HepG2 (cell line): ENCODE results near the gene RABIF. TPM values are rescaled to one million over a fixed set of nuclear protein-coding genes. Genes with fewer than 3 reads are reported as not detected.

Source experiments
- ATAC-seq: fragments of 200-7000 bp; cut with Tn5 transposase; 3 replicates; pipeline ENCODE4 v1.9.1; 2020; ENCODE audit warnings: mild to moderate bottlenecking, moderate library complexity
- BruUV-seq: library from RNA; stranded (reverse); fragments of 400-500 nt; replicated peaks from 2 replicates; lab custom pipeline; 2021; lab: Mats Ljungman, UMichigan
- CTCF ChIA-PET: fragments of 300-600 bp; formaldehyde crosslinking; extraction: SDS; loops from one replicate; lab custom pipeline; 2021; ENCODE audit warnings: low total read pairs, inconsistent platforms, low intra/inter-chr PET ratio; lab: Yijun Ruan, JAX
- POLR2A ChIA-PET: fragments of 350-600 bp; sonication (Branson Sonifier 250); formaldehyde crosslinking; loops from one replicate; lab custom pipeline; 2020; ENCODE audit warnings: antibody characterized with exemption, inconsistent platforms; lab: Yijun Ruan, JAX
- DNase-seq: peaks from one replicate; pipeline ENCODE4 v3.0.0-alpha.2; 2015; ENCODE audit warnings: low spot score
- FAIRE-seq: peaks from 3 replicates; lab custom pipeline; 2011; peaks lifted over from hg19 to GRCh38; lab: Jason Lieb, UNC
- H2AFZ ChIP-seq: one replicate; pipeline ENCODE4 v1.6.1; 2011; ENCODE audit warnings: low read length, inconsistent platforms
- H3K27ac ChIP-seq: fragments of 300-600 bp; 3 replicates; pipeline ENCODE4 v1.8.0; 2011; ENCODE audit warnings: mixed run types, mild to moderate bottlenecking, mixed read lengths, low read length, inconsistent platforms; ENCODE audit not compliant: insufficient read depth; ENCODE audit errors: extremely low read length
- H3K27me3 ChIP-seq, 2 experiments: fragments of 200-600 bp in 1 of 2; 2 replicates in 1 of 2; 3 replicates in 1 of 2; pipeline versions ENCODE4 v1.6.0 to v1.8.0; 2011; ENCODE audit warnings: low read length in 2 of 2, mild to moderate bottlenecking in 2 of 2, moderate library complexity in 2 of 2, inconsistent platforms in 1 of 2; ENCODE audit not compliant: insufficient read depth in 2 of 2, control insufficient read depth in 1 of 2
- H3K36me3 ChIP-seq, 2 experiments: fragments of 200-600 bp in 1 of 2; replicated peaks in 1 of 2; 2 replicates in 1 of 2; 3 replicates in 1 of 2; pipeline versions ENCODE4 v1.5.1 to v1.8.0; 2011; ENCODE audit warnings: low read length in 2 of 2, inconsistent platforms in 1 of 2; ENCODE audit not compliant: insufficient read depth in 2 of 2, control insufficient read depth in 1 of 2
- H3K4me1 ChIP-seq: 2 replicates; pipeline ENCODE4 v1.5.1; 2012; ENCODE audit warnings: low read length, inconsistent platforms; ENCODE audit not compliant: insufficient read depth
- H3K4me2 ChIP-seq: 2 replicates; pipeline ENCODE4 v1.6.0; 2011; ENCODE audit warnings: low read depth, low read length, inconsistent platforms
- H3K4me3 ChIP-seq, 3 experiments: fragments of 200-600 bp in 1 of 3; sonication (generic), shearing (Covaris generic) in 1 of 3; replicated peaks in 1 of 3; 2 replicates each; pipeline ENCODE4 v1.5.1; 2011 to 2016; ENCODE audit warnings: low read length in 3 of 3, inconsistent platforms in 2 of 3, low read depth in 2 of 3, mild to moderate bottlenecking in 2 of 3, control low read depth in 1 of 3, mixed read lengths in 1 of 3; ENCODE audit not compliant: insufficient read depth in 1 of 3
- H3K79me2 ChIP-seq: one replicate; pipeline ENCODE4 v1.6.1; 2011; ENCODE audit warnings: low read length, inconsistent platforms; ENCODE audit not compliant: insufficient read depth
- H3K9ac ChIP-seq: 2 replicates; pipeline ENCODE4 v1.6.0; 2011; ENCODE audit warnings: mild to moderate bottlenecking, low read depth, low read length, inconsistent platforms; ENCODE audit not compliant: insufficient read depth
- H3K9me3 ChIP-seq: 2 replicates; pipeline ENCODE4 v1.5.1; 2012; ENCODE audit warnings: mild to moderate bottlenecking, low read length
- H4K20me1 ChIP-seq: 2 replicates; pipeline ENCODE4 v1.6.0; 2011; ENCODE audit warnings: inconsistent platforms, mild to moderate bottlenecking, low read length, moderate library complexity; ENCODE audit not compliant: insufficient read depth
- CHCHD3 ChIP-seq: sonication (generic); formaldehyde crosslinking; IDR thresholded peaks from 2 replicates; pipeline ENCODE4 v1.8.0; 2022; ENCODE audit warnings: mild to moderate bottlenecking, missing genetic modification reagents, moderate library complexity
- DNMT3B ChIP-seq: conservative IDR thresholded peaks from 2 replicates; pipeline ENCODE4 v1.6.1; 2016; ENCODE audit warnings: missing biosample characterization, control low read depth
- HNRNPL ChIP-seq: fragments of 200-400 bp; formaldehyde crosslinking; IDR thresholded peaks from 2 replicates; pipeline ENCODE4 v1.6.1; 2017; ENCODE audit warnings: mild to moderate bottlenecking, low read depth, low read length
- KDM6A ChIP-seq: IDR thresholded peaks from 2 replicates; pipeline ENCODE4 v1.6.1; 2016; ENCODE audit warnings: low read depth
- NR1H2 ChIP-seq: sonication (generic); formaldehyde crosslinking; IDR thresholded peaks from 2 replicates; pipeline ENCODE4 v1.8.1; 2022; ENCODE audit warnings: low read depth, missing genetic modification reagents, borderline replicate concordance
- NR3C1 ChIP-seq: sonication (generic); formaldehyde crosslinking; IDR thresholded peaks from 2 replicates; pipeline ENCODE4 v1.4.0; 2020; ENCODE audit warnings: missing genetic modification reagents
- ZNF180 ChIP-seq: sonication (generic); formaldehyde crosslinking; IDR thresholded peaks from 2 replicates; pipeline ENCODE4 v1.4.0; 2020; ENCODE audit warnings: low read depth, missing genetic modification reagents, borderline replicate concordance
- ZNF773 ChIP-seq: sonication (generic); formaldehyde crosslinking; IDR thresholded peaks from 2 replicates; pipeline ENCODE4 v1.4.0; 2020; ENCODE audit warnings: missing genetic modification reagents, borderline replicate concordance
- WGBS: methylation state at CpG from one replicate; pipeline ENCODE4 v1.1.6; 2017; ENCODE audit warnings: low lambda C conversion rate; 5-methylcytosine and 5-hydroxymethylcytosine counted together
- in situ Hi-C: cut with HindIII; loops from 2 replicates; pipeline ENCODE4 v1.10.0; 2017; ENCODE audit warnings: low pct_unique_long_range_greater_than_20kb; ENCODE audit not compliant: extremely low pct_ligation_motif_present
- intact Hi-C: fragments of 100-400 bp; cut with micrococcal nuclease; formaldehyde crosslinking; loops from one replicate; pipeline ENCODE4 v1.10.0; 2022; ENCODE audit not compliant: unreplicated experiment
- polyA plus RNA-seq, 8 experiments: library from polyadenylated mRNA; depleted of rRNA in 3 of 8; stranded (reverse) in 7 of 8; unstranded in 1 of 8; fragments of >200 nt; fragmentation: Illumina TruSeq in 4 of 8; extraction: Trizol in 4 of 8; gene quantifications; 2 replicates each; pipeline versions ENCODE4 v1.2.1 to v1.2.3, GENCODE V29; 2011 to 2016; ENCODE audit warnings: low read depth in 4 of 8, missing spikeins in 1 of 8, mixed read lengths in 1 of 8; ENCODE audit not compliant: insufficient read depth in 1 of 8
- total RNA-seq, 5 experiments: library from RNA; depleted of rRNA; stranded (reverse); fragments of >200 nt; fragmentation: Illumina TruSeq; extraction: Trizol; gene quantifications; 2 replicates each; pipeline ENCODE4 v1.2.3, GENCODE V29; 2016; ENCODE audit warnings: low read depth in 1 of 5
- TF ChIP-seq, protein P1 (sequence below): sonication (generic); formaldehyde crosslinking; IDR thresholded peaks from 2 replicates; pipeline ENCODE4 v1.8.1; 2023; ENCODE audit warnings: mild to moderate bottlenecking, inconsistent platforms, moderate library complexity, missing genetic modification reagents, borderline replicate concordance
- TF ChIP-seq, protein P2 (sequence below): IDR thresholded peaks from 2 replicates; pipeline ENCODE4 v1.6.1; 2016; ENCODE audit warnings: low read depth, borderline replicate concordance
- TF ChIP-seq, protein P3 (sequence below): sonication (generic); formaldehyde crosslinking; IDR thresholded peaks from one replicate; pipeline ENCODE4 v1.5.1; 2020; ENCODE audit warnings: mild to moderate bottlenecking, missing genetic modification reagents; ENCODE audit errors: not compliant biosample characterization
- TF ChIP-seq, protein P4 (sequence below): IDR thresholded peaks from 2 replicates; pipeline ENCODE4 v1.6.1; 2012; ENCODE audit warnings: low read length, improper control_type of control experiment

Gene RABIF
- total and polyA plus RNA-seq, 2 of the 13 experiments (the other 11 are each of a cell fraction or from before 2014, with no cell fraction given), result 7.6 to 8.3 TPM

DNA sequence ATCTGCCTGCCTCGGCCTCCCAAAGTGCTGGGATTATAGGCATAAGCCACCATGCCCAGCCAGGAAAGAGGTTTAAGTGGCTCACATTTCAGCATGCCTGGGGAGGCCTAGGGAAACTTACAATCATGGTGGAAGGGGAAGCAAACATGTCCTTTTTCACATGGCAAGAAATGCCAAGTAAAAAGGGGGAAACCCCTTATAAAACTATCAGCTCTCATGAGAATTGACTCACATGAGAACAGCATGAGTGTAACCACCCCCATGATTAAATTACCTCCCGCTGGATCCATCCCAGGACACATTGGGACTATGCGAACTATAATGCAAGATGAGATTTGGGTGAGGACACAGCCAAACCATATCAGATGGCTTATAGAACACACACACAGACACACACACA, 46.9 kb upstream of the RABIF start:
- no peak overlapping the region for H3K4me2 ChIP-seq
- POLR2A ChIA-PET, result no interaction called here
- TF ChIP-seq, protein P1, sequence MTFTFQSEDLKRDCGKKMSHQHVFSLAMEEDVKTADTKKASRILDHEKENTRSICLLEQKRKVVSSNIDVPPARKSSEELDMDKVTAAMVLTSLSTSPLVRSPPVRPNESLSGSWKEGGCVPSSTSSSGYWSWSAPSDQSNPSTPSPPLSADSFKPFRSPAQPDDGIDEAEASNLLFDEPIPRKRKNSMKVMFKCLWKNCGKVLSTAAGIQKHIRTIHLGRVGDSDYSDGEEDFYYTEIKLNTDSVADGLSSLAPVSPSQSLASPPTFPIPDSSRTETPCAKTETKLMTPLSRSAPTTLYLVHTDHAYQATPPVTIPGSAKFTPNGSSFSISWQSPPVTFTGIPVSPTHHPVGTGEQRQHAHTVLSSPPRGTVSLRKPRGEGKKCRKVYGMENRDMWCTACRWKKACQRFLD, result no peak
- TF ChIP-seq DNMT3B (no peak), KDM6A (CRISPR knock-in tag) (no peak), ZNF180 (CRISPR knock-in tag) (no peak), CHCHD3 (CRISPR knock-in tag) (no peak), ZNF773 (CRISPR knock-in tag) (no peak), HNRNPL (no peak), NR1H2 (CRISPR knock-in tag) (no peak), NR3C1 (CRISPR knock-in tag) (no peak)
- TF ChIP-seq, protein P2, sequence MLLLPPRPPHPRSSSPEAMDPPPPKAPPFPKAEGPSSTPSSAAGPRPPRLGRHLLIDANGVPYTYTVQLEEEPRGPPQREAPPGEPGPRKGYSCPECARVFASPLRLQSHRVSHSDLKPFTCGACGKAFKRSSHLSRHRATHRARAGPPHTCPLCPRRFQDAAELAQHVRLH (CRISPR knock-in tag), result no peak
- TF ChIP-seq, protein P3, sequence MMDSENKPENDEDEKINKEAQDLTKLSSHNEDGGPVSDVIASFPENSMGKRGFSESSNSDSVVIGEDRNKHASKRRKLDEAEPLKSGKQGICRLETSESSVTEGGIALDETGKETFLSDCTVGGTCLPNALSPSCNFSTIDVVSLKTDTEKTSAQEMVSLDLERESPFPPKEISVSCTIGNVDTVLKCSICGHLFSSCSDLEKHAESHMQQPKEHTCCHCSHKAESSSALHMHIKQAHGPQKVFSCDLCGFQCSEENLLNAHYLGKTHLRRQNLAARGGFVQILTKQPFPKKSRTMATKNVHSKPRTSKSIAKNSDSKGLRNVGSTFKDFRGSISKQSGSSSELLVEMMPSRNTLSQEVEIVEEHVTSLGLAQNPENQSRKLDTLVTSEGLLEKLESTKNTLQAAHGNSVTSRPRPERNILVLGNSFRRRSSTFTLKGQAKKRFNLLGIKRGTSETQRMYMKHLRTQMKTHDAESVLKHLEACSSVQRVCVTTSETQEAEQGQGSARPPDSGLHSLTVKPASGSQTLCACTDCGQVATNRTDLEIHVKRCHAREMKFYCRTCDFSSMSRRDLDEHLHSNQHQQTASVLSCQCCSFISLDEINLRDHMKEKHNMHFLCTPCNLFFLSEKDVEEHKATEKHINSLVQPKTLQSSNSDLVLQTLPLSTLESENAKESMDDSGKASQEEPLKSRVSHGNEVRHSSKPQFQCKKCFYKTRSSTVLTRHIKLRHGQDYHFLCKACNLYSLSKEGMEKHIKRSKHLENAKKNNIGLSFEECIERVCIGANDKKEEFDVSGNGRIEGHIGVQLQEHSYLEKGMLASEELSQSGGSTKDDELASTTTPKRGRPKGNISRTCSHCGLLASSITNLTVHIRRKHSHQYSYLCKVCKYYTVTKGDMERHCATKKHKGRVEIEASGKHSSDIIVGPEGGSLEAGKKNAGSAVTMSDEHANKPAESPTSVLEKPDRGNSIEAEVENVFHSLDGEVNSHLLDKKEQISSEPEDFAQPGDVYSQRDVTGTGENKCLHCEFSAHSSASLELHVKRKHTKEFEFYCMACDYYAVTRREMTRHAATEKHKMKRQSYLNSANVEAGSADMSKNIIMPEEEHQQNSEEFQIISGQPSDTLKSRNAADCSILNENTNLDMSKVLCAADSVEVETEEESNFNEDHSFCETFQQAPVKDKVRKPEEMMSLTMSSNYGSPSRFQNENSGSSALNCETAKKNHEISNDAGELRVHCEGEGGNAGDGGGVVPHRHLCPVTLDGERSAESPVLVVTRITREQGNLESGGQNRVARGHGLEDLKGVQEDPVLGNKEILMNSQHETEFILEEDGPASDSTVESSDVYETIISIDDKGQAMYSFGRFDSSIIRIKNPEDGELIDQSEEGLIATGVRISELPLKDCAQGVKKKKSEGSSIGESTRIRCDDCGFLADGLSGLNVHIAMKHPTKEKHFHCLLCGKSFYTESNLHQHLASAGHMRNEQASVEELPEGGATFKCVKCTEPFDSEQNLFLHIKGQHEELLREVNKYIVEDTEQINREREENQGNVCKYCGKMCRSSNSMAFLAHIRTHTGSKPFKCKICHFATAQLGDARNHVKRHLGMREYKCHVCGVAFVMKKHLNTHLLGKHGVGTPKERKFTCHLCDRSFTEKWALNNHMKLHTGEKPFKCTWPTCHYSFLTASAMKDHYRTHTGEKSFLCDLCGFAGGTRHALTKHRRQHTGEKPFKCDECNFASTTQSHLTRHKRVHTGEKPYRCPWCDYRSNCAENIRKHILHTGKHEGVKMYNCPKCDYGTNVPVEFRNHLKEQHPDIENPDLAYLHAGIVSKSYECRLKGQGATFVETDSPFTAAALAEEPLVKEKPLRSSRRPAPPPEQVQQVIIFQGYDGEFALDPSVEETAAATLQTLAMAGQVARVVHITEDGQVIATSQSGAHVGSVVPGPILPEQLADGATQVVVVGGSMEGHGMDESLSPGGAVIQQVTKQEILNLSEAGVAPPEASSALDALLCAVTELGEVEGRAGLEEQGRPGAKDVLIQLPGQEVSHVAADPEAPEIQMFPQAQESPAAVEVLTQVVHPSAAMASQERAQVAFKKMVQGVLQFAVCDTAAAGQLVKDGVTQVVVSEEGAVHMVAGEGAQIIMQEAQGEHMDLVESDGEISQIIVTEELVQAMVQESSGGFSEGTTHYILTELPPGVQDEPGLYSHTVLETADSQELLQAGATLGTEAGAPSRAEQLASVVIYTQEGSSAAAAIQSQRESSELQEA (CRISPR knock-in tag), result no peak
- TF ChIP-seq, protein P4, sequence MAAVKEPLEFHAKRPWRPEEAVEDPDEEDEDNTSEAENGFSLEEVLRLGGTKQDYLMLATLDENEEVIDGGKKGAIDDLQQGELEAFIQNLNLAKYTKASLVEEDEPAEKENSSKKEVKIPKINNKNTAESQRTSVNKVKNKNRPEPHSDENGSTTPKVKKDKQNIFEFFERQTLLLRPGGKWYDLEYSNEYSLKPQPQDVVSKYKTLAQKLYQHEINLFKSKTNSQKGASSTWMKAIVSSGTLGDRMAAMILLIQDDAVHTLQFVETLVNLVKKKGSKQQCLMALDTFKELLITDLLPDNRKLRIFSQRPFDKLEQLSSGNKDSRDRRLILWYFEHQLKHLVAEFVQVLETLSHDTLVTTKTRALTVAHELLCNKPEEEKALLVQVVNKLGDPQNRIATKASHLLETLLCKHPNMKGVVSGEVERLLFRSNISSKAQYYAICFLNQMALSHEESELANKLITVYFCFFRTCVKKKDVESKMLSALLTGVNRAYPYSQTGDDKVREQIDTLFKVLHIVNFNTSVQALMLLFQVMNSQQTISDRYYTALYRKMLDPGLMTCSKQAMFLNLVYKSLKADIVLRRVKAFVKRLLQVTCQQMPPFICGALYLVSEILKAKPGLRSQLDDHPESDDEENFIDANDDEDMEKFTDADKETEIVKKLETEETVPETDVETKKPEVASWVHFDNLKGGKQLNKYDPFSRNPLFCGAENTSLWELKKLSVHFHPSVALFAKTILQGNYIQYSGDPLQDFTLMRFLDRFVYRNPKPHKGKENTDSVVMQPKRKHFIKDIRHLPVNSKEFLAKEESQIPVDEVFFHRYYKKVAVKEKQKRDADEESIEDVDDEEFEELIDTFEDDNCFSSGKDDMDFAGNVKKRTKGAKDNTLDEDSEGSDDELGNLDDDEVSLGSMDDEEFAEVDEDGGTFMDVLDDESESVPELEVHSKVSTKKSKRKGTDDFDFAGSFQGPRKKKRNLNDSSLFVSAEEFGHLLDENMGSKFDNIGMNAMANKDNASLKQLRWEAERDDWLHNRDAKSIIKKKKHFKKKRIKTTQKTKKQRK, result no peak

More for the DNA sequence above, 46.9 kb upstream of the RABIF start:
- WGBS, result 29% methylated on average over 3 of the region's 3 CpGs
- no peak overlapping the region for H2AFZ ChIP-seq
- in situ Hi-C loops (no loop called here), intact Hi-C loops (no loop called here)
- no peaks in the 10 kb centered on the region for H4K20me1 ChIP-seq
- BruUV-seq, result no TSS peak
- H3K9ac ChIP-seq, result no peak overlapping the region
- no peaks in the 10 kb centered on the region for H3K27me3 ChIP-seq
- CTCF ChIA-PET, result no interaction called here
- FAIRE-seq (no peak), ATAC-seq (no peak), DNase-seq (no peak)
- H3K9me3 ChIP-seq, result no peaks in the 10 kb centered on the region
- peaks cover 0 to under 1% of the 10 kb centered on the region in 2 experiments; a peak in 2 of 5 replicates for H3K36me3 ChIP-seq
- no peaks in the 10 kb centered on the region for H3K79me2 ChIP-seq
- H3K4me1 ChIP-seq, result no peaks in the 10 kb centered on the region
- H3K27ac ChIP-seq, result no peak overlapping the region
- H3K4me3 ChIP-seq, result no peak overlapping the region
